ENCODE data around the gene DNAJB9. TPM values are rescaled to one million over a fixed set of nuclear protein-coding genes. Genes with fewer than 3 reads are reported as not detected.

DNAJB9 gene
- total RNA-seq (2013; cell fraction: nucleolus; rRNA removed) = 12.7 and 14.2 TPM in 2 replicates
- total RNA-seq (2014; rRNA removed) (15.6 and 20.9 TPM in 2 replicates), total RNA-seq (2014; rRNA removed; fragmentation: Illumina TruSeq; extraction: Trizol) (9.2 and 10.2 TPM in 2 replicates), total RNA-seq (2021) (6.9 and 8.4 TPM in 2 replicates), polyA plus RNA-seq (2011; rRNA removed) (5.8 and 7.7 TPM in 2 replicates), polyA plus RNA-seq (2014; fragmentation: Illumina TruSeq; extraction: Trizol) (7.2 and 7.9 TPM in 2 replicates), polyA plus RNA-seq (2014; fragmentation: Nextera tagmentation; extraction: Ambion mirVana) (1 to 10 TPM; 4.5 to 5.0 TPM), polyA plus RNA-seq (2014; rRNA removed) (9.4 and 13.3 TPM in 2 replicates), polyA plus RNA-seq (2016; fragmentation: Nextera tagmentation; extraction: Ambion mirVana) (10 to 100 TPM; 17.6 to 19.1 TPM), polyA minus RNA-seq (2011; rRNA and poly(A)+ RNA removed) (2.0 and 2.1 TPM in 2 replicates), Bru-seq, nascent RNA (percentile 97 among the genes with signal in this experiment), BruChase-seq, experiment 1, labeled RNA remaining after a 6-hour chase (percentile 81 among the genes with signal in this experiment), BruChase-seq, experiment 2, labeled RNA remaining after a 2-hour chase (percentile 98 among the genes with signal in this experiment)
- polyA plus RNA-seq (2011; ENCODE audit: low read depth) = 7.8 TPM
- polyA plus RNA-seq (2011; cell fraction: cytosol; rRNA removed) = 2.0 and 2.5 TPM in 2 replicates
- polyA plus RNA-seq (2011; cell fraction: nucleus; rRNA removed) = 2.0 and 2.1 TPM in 2 replicates
- polyA plus RNA-seq (2012) = 11.1 and 18.0 TPM in 2 replicates
- polyA minus RNA-seq (2011; cell fraction: cytosol; rRNA and poly(A)+ RNA removed) = 1.2 TPM in 2 replicates
- 3.6 and 4.1 TPM in 2 replicates for polyA minus RNA-seq (2011; cell fraction: nucleus; rRNA and poly(A)+ RNA removed)
- long read RNA-seq, experiment 1, transcript DNAJB9-201 (3 exons, 2,715 nt) = major isoform, 8 of 8 reads
- long read RNA-seq, experiment 1, partial matches to known transcripts = 0 of 8 reads
- long read RNA-seq, experiment 1, other reads (novel, unspliced or antisense) = 0 of 8 reads
- long read RNA-seq, experiment 2, transcript DNAJB9-201 (3 exons, 2,715 nt) = major isoform, 64 of 67 reads
- long read RNA-seq, experiment 2, partial matches to known transcripts = 1 of 67 reads
- long read RNA-seq, experiment 2, other reads (novel, unspliced or antisense) = 2 of 67 reads

DNA sequence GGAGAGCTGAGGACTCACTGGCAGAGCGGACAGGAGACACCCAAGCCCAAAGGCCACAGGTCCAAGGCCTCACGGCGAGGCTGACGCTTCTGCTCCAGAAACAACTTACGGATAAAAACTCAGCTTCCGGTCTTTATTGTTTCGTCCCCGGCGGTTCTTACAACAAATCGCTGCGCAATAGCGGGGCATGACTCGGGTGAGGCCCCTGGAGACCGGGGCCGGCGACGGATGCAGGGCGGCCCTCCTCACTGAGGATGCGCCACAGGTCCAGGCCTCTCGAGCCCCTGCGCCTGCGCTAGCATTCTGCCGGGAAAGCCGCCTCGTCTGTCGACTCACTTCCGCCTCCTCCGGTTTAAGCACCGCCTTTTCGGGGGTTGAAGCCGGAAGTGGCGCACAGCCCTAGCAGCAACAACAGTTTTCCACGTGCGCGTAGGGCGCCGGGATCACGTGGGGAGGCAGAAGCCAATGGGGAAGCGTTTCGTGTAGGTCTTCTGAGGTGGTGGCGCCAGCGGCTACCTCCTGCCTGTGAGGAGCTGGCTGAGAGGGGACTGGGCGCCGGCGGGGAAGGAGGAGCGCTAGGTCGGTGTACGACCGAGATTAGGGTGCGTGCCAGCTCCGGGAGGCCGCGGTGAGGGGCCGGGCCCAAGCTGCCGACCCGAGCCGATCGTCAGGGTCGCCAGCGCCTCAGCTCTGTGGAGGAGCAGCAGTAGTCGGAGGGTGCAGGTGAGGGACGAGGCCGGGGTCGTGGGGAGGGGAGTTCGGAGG lies at the start of gene DNAJB9, which contains the start of gene THAP5:
TSS of gene DNAJB9 (plus strand) at position 494 of the 765 bp plus-strand sequence. CDS start 1,853 bp downstream, outside the sequence.
TSS of gene THAP5 (minus strand) at position 326 of the 765 bp plus-strand sequence. CDS start at position 189, 137 bp downstream.
- ChIA-PET RAD21 (ENCODE audit: unreplicated experiment) (interaction anchor here (0.8 to 4.4 kb wide), 4 partner anchors 17 to 66 kb away, joined by 3 to 30 read pairs (median 12); partner anchors contain the start of gene PNPLA8), CTCF (interaction anchor here (1.2 to 1.8 kb wide), 3 partner anchors 9 to 72 kb away, joined by 3 to 10 read pairs (median 4); partner anchors contain the start of gene PNPLA8), POLR2A (interaction anchor here (0.8 to 2.8 kb wide), 5 partner anchors 18 to 66 kb away, joined by 3 to 45 read pairs (median 4); partner anchors contain the start of gene PNPLA8), SMC1A (ENCODE audit: uncharacterized antibody, unreplicated experiment) (interaction anchor here (1.1 to 2.5 kb wide), 4 partner anchors 17 to 56 kb away, joined by 3 to 18 read pairs (median 7); partner anchors contain the start of gene PNPLA8)
- in situ Hi-C loops (cut with MboI) (loop anchor here (5.0 kb wide), 1 partner anchor 42 kb away; the partner anchor contains the start of gene PNPLA8), intact Hi-C loops (cut with micrococcal nuclease; ENCODE audit: unreplicated experiment) (loop anchor here (1.0 to 2.0 kb wide), 2 partner anchors 17 to 43 kb away; partner anchors contain the start of gene PNPLA8)
- H3K4me2 ChIP-seq (ENCODE audit: control insufficient read depth, insufficient read depth) = peak within 1 kb of the TSS; percentile 85
- no peaks in the 10 kb centered on the region for H4K20me1 ChIP-seq (ENCODE audit: control insufficient read depth, insufficient read depth)
- FAIRE-seq (peak; percentile 81), DNase-seq (ENCODE audit: low read depth, low spot score) (peak; percentile 99), ATAC-seq (peak; percentile 95)
- H3K4me3 ChIP-seq = peak within 1 kb of the TSS; percentile 84
- no TSS peak for BruUV-seq (replicated peaks)
- H3K9ac ChIP-seq (ENCODE audit: control insufficient read depth, insufficient read depth, low read length) = peak within 1 kb of the TSS; percentile 83
- peaks cover 64% of the 10 kb centered on the region for H3K79me2 ChIP-seq (ENCODE audit: control insufficient read depth, insufficient read depth, low read length)
- no peaks in the 10 kb centered on the region for H3K4me1 ChIP-seq (ENCODE audit: control insufficient read depth, insufficient read depth, low read length)
- peak within 1 kb of the TSS; percentile 76 for H2AFZ ChIP-seq (ENCODE audit: control insufficient read depth, low read depth, low read length)
- H3K9me3 ChIP-seq (replicated peaks; ENCODE audit: control insufficient read depth, insufficient read depth, low read length) = no peaks in the 10 kb centered on the region
- WGBS (ENCODE audit: insufficient coverage, insufficient replicate concordance, low lambda C conversion rate, missing lambda C conversion rate) = under 1% methylated on average over 64 of the region's 65 CpGs
- H3K27me3 ChIP-seq (replicated peaks in 1 of 2; ENCODE audit: control insufficient read depth in 2 of 2, insufficient read depth in 2 of 2, low read length in 1 of 2) = no peaks in the 10 kb centered on the region
- H3K27ac ChIP-seq (ENCODE audit: control insufficient read depth, insufficient read depth) = peak within 1 kb of the TSS; percentile 91
- H3K36me3 ChIP-seq (ENCODE audit: control insufficient read depth in 2 of 2, insufficient read depth in 2 of 2, low read length in 1 of 2) = 0 out of 4 replicates have a peak, but pooled peaks cover 0 to 3% of the 10 kb centered on the region in 2 experiments
- TF ChIP-seq EP300 (IDR thresholded peaks at IDR 0.05; ENCODE audit: borderline replicate concordance in 1 of 2, control insufficient read depth in 1 of 2, low read depth in 2 of 2, low read length in 2 of 2) (0 out of 4 replicates have a peak, but pooled peaks of 1 of the 2 experiments have one; percentile 21), SRF (IDR thresholded peaks at IDR 0.05; ENCODE audit: low read depth in 2 of 2, low read length in 2 of 2) (peak; percentile 66 to 68; a peak in 3 of 4 replicates), PKNOX1 (IDR thresholded peaks at IDR 0.05) (peak; percentile 29; the same call in 1 of the 2 replicates), ESRRA (IDR thresholded peaks at IDR 0.05; ENCODE audit: low read length) (no peak), SMAD1 (IDR thresholded peaks at IDR 0.05; ENCODE audit: low read depth, partially characterized antibody) (peak; percentile 26), TBL1XR1 (IDR thresholded peaks at IDR 0.05; ENCODE audit: low read depth, low read length) (no peak), JUND (IDR thresholded peaks at IDR 0.05; ENCODE audit: low read depth, low read length) (no peak), POLR2A (IDR thresholded peaks at IDR 0.05; ENCODE audit: low read depth, low read length) (peak; percentile 99), TCF3 (IDR thresholded peaks at IDR 0.05; ENCODE audit: borderline replicate concordance, insufficient read depth, low read depth, low read length) (peak; percentile 53; the same call in 1 of the 2 replicates), PML (IDR thresholded peaks at IDR 0.05; ENCODE audit: low read length) (peak; percentile 68), RAD51 (IDR thresholded peaks at IDR 0.05) (peak; percentile 99), KLF5 (IDR thresholded peaks at IDR 0.05; ENCODE audit: partially characterized antibody) (peak; percentile 84), SMC3 (IDR thresholded peaks at IDR 0.05; ENCODE audit: borderline replicate concordance, low read length) (0 out of 2 replicates have a peak, but pooled peaks have one; percentile 4), POLR2AphosphoS2 (IDR thresholded peaks at IDR 0.05; ENCODE audit: low read depth, low read length) (peak; percentile 89), TARDBP (IDR thresholded peaks at IDR 0.05; ENCODE audit: borderline replicate concordance) (no peak), IRF4 (IDR thresholded peaks at IDR 0.05; ENCODE audit: low read depth, low read length) (no peak)
